GM21825 (cell line): ENCODE measurements around the gene IL17RD.
A peak's percentile ranks its signal among the peaks of the same experiment; 100 is the strongest.

Experiments used
- ATAC-seq: cut with Tn5 transposase; IDR thresholded peaks from one replicate; pipeline ENCODE4 v1.9.1; 2021; ENCODE audit warnings: mild to moderate bottlenecking, moderate library complexity; ENCODE audit not compliant: unreplicated experiment

IL17RD gene

GRCh38 chr3:57069503-57069902 lies 95.7 kb downstream of the IL17RD start:
- no peak for ATAC-seq

- peak; percentile 100 for ATAC-seq
These were observed 96.6 kb downstream of the IL17RD start for GRCh38 chr3:57068437-57069089.

GRCh38 chr3:57066471-57066870 lies 98.7 kb downstream of the IL17RD start:
- ATAC-seq, result no peak

- no peak for ATAC-seq
These were observed 99.6 kb downstream of the IL17RD start for GRCh38 chr3:57065588-57065987.

GRCh38 chr3:57064572-57064971 lies 100.6 kb downstream of the IL17RD start:
- no peak for ATAC-seq

GRCh38 chr3:57064001-57064400 lies 101.2 kb downstream of the IL17RD start:
- no peak for ATAC-seq

- ATAC-seq, result no peak
These were observed 102.1 kb downstream of the IL17RD start for GRCh38 chr3:57063032-57063431.

GRCh38 chr3:57062101-57062631 lies 103.0 kb downstream of the IL17RD start:
- ATAC-seq, result no peak

GRCh38 chr3:57061556-57061955 lies 103.6 kb downstream of the IL17RD start:
- no peak for ATAC-seq

- no peak for ATAC-seq
These were observed 104.9 kb downstream of the IL17RD start, which contains the start of gene SPATA12 for GRCh38 chr3:57060089-57060821. Gene SPATA12 (plus strand): TSS chr3:57060664. CDS start chr3:57073695, 13,031 bp downstream.

GRCh38 chr3:57059411-57059810 lies 105.7 kb downstream of the IL17RD start:
- ATAC-seq, result no peak

GRCh38 chr3:57057351-57057750 lies 107.8 kb downstream of the IL17RD start:
- no peak for ATAC-seq

GRCh38 chr3:57053122-57053521 lies 112.0 kb downstream of the IL17RD start:
- no peak for ATAC-seq

- ATAC-seq, result no peak
These were observed 112.5 kb downstream of the IL17RD start for GRCh38 chr3:57052662-57053061.

- no peak for ATAC-seq
These were observed 116.4 kb downstream of the IL17RD start for GRCh38 chr3:57048728-57049127.

- ATAC-seq, result no peak
These were observed 117.0 kb downstream of the IL17RD start for GRCh38 chr3:57048052-57048671.

- no peak for ATAC-seq
These were observed 118.9 kb downstream of the IL17RD start for GRCh38 chr3:57046101-57046765.

- ATAC-seq, result no peak
These were observed 121.6 kb downstream of the IL17RD start for GRCh38 chr3:57043518-57043917.

- ATAC-seq, result no peak
These were observed 123.5 kb downstream of the IL17RD start for GRCh38 chr3:57041674-57042073.
